ENCODE results near the gene STK11. TPM values are rescaled to one million over a fixed set of nuclear protein-coding genes. Genes with fewer than 3 reads are reported as not detected.
"Not testable (repeated sequence)": the region's sequence is repeated elsewhere in the genome, so short reads cannot be mapped to it uniquely, and the experiment has no call there.

Gene STK11
- polyA plus RNA-seq, 2 donors, result 38.8 to 61.4 TPM

DNA sequence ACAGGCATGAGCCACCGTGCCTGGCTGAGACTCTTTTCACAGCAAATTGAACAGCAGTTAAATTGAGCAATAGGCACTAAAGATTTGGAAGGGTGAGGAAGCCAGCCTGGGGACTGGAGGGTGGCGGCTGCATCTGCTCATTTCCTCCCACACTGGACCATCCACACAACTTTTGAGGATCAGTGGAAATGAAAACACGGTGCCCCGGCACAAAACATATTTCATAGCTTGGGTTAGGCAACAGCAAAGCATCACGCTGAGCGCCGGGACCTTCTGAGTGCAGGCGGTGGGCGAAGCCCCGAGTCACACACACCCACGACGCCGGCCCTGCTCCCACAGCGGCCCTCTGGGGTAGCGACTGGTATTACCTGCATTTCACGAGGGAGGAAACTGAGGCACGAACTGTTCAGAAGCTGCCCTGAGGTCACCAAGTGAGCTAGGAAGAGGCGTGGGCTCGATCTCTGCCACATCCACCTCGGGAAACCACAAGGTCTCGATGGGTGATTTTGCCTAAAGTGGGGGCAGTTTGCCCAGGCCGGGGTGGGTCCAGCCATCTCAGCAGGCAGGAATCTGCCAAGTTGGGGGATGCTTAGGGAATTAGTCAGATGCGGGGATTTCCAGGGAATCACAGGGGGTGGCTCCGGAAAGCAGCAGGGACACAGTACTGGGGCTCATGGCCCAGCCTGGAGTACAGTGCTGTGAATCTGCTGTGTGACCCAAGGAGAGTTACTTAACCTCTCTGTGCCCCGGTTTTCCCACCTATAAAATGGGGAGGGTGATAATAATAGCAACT is 28.1 kb upstream of the STK11 start:
- Histone ChIP-seq H3K27me3 (ENCODE audit: control insufficient read depth in 1 of 2, insufficient read depth in 2 of 2, low read length in 2 of 2) (no peaks in the 10 kb centered on the region), H3K4me1 (ENCODE audit: control insufficient read depth in 2 of 2, insufficient read depth in 2 of 2, low read length in 1 of 2) (peaks cover 0 to 18% of the 10 kb centered on the region in 2 donors), H3K9me3 (ENCODE audit: control insufficient read depth in 2 of 2, insufficient read depth in 1 of 2, low read depth in 1 of 2, low read length in 1 of 2) (peaks cover 0 to 2% of the 10 kb centered on the region in 2 donors), H3K4me3 (ENCODE audit: low read depth in 1 of 2, low read length in 2 of 2) (peak overlapping the region in 1 of 2 donors; percentile 7), H3K36me3 (ENCODE audit: control insufficient read depth in 2 of 2, insufficient read depth in 2 of 2, low read length in 1 of 2) (no peaks in the 10 kb centered on the region), H3K27ac (ENCODE audit: low read depth in 2 of 2, low read length in 1 of 2) (peak overlapping the region; percentile 84 to 88)
- WGBS, 2 donors, result 33 to 46% methylated on average over 25 of the region's 25 CpGs

DNA sequence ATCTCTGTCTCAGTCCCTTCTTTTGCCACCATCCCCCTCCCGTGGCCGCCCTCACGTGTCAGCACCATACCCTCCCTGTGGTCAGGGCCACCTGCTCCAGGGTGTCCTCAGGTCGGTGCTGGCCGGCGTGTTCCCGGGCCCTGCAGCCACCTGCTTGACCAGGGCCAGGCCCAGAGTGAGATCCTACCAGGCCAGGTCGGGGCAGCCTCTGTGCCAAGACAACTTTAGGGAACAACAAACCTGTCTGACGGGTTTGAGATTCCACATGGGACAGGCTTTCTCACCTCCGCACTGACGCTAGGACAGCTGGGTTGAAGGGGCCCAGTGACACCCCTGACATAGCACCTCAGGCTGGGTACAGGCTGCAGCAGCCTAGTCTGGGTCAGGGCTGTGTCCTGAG is 24.0 kb upstream of the STK11 start:
- Histone ChIP-seq H3K4me3 (ENCODE audit: low read depth in 1 of 2, low read length in 2 of 2) (peak overlapping the region in 1 of 2 donors; percentile 17), H3K9me3 (ENCODE audit: control insufficient read depth in 2 of 2, insufficient read depth in 1 of 2, low read depth in 1 of 2, low read length in 1 of 2) (no peaks in the 10 kb centered on the region), H3K27ac (ENCODE audit: low read depth in 2 of 2, low read length in 1 of 2) (peak overlapping the region; percentile 96 to 97), H3K4me1 (ENCODE audit: control insufficient read depth in 2 of 2, insufficient read depth in 2 of 2, low read length in 1 of 2) (peaks cover 4 to 25% of the 10 kb centered on the region in 2 donors), H3K36me3 (ENCODE audit: control insufficient read depth in 2 of 2, insufficient read depth in 2 of 2, low read length in 1 of 2) (no peaks in the 10 kb centered on the region), H3K27me3 (ENCODE audit: control insufficient read depth in 1 of 2, insufficient read depth in 2 of 2, low read length in 2 of 2) (no peaks in the 10 kb centered on the region)
- 47 to 51% methylated on average over 11 of the region's 11 CpGs for WGBS, 2 donors

DNA sequence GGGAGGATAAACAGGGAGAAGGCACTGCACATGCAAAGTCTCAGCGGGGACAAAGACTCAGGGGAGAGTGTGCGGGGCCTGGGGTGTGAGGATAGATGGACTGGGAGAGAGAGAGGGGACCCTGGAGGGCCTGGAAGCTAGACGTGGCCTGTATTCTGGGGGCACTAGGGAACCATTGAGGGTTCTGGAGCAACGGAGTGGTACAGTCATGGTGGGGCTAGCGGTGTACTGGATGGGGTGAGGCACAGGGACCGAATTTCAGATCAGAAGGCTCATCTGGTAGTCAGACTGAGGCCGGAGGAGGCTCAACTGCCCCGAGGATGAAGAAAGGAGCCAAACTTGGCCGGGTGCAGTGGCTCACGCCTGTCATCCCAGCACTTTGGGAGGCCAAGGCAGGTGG is 23.5 kb upstream of the STK11 start:
- no peaks in the 10 kb centered on the region for H3K36me3 ChIP-seq (ENCODE audit: control insufficient read depth in 2 of 2, insufficient read depth in 2 of 2, low read length in 1 of 2)
- WGBS, 2 donors, result 60 to 77% methylated on average over 10 of the region's 10 CpGs
- H3K4me1 ChIP-seq (ENCODE audit: control insufficient read depth in 2 of 2, insufficient read depth in 2 of 2, low read length in 1 of 2), result peaks cover 4 to 25% of the 10 kb centered on the region in 2 donors
- H3K4me3 ChIP-seq (ENCODE audit: low read depth in 1 of 2, low read length in 2 of 2), result peak overlapping the region in 1 of 2 donors; percentile 17
- H3K9me3 ChIP-seq (ENCODE audit: control insufficient read depth in 2 of 2, insufficient read depth in 1 of 2, low read depth in 1 of 2, low read length in 1 of 2), result no peaks in the 10 kb centered on the region
- no peaks in the 10 kb centered on the region for H3K27me3 ChIP-seq (ENCODE audit: control insufficient read depth in 1 of 2, insufficient read depth in 2 of 2, low read length in 2 of 2)
- peak overlapping the region; percentile 96 to 97 for H3K27ac ChIP-seq (ENCODE audit: low read depth in 2 of 2, low read length in 1 of 2)

DNA sequence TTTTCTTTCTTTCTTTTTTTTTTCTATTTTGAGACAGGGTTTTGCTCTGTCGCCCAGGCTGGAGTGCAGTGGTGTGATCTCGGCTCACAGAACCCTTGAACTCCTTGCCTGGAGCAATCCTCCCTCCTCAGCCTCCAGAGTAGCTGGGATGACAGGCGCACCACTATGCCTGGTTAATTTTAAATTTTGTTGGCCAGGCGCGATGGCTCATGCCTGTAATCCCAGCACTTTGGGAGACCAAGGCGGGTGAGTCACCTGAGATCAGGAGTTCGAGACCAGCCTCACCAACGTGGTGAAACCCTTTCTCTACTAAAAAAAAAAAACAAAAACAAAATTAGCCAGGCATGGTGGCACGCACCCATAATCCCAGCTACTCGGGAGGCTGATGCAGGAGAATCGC is 22.9 kb upstream of the STK11 start:
- Histone ChIP-seq H3K4me3 (ENCODE audit: low read depth in 1 of 2, low read length in 2 of 2) (no peak overlapping the region), H3K9me3 (ENCODE audit: control insufficient read depth in 2 of 2, insufficient read depth in 1 of 2, low read depth in 1 of 2, low read length in 1 of 2) (no peaks in the 10 kb centered on the region), H3K27me3 (ENCODE audit: control insufficient read depth in 1 of 2, insufficient read depth in 2 of 2, low read length in 2 of 2) (no peaks in the 10 kb centered on the region), H3K4me1 (ENCODE audit: control insufficient read depth in 2 of 2, insufficient read depth in 2 of 2, low read length in 1 of 2) (peaks cover 4 to 21% of the 10 kb centered on the region in 2 donors), H3K36me3 (ENCODE audit: control insufficient read depth in 2 of 2, insufficient read depth in 2 of 2, low read length in 1 of 2) (no peaks in the 10 kb centered on the region), H3K27ac (ENCODE audit: low read depth in 2 of 2, low read length in 1 of 2) (peak overlapping the region in 1 of 2 donors; percentile 96)
- 60 to 65% methylated on average over 1 to 11 of the region's 11 CpGs for WGBS, 2 donors

DNA sequence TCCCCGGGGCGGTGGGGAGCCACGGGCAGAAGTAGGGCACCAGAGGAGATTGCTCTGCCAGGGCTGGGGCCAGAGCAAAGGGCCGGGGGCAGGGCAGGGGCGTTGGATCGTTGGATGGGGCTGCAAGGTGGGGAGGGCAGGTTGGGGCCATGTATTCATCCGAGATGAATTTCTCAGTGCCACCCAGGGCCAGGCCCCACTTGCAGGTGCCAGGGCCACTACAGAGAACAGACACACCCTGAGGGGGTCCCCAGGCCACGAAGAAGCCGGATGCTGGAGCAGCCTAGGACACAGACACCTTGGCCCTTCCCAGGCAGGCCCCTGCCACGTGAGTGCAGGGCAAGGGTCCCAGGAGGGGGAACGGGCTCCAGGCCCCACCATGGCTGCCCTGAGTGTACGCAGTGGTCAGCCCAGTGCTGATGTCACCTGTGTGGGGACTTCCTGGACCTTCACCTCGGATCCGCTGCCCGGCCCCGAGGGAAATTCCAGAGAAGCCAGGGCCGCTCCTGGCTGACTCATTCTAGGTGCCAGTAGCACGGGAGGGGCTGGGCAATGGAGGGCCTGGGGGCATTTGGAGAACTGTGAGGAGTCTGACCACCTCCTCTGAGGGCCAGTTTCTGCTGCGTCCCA is 21.9 kb upstream of the STK11 start:
- peak overlapping the region; percentile 84 to 96 for H3K27ac ChIP-seq (ENCODE audit: low read depth in 2 of 2, low read length in 1 of 2)
- H3K9me3 ChIP-seq (ENCODE audit: control insufficient read depth in 2 of 2, insufficient read depth in 1 of 2, low read depth in 1 of 2, low read length in 1 of 2), result no peaks in the 10 kb centered on the region
- H3K4me3 ChIP-seq (ENCODE audit: low read depth in 1 of 2, low read length in 2 of 2), result no peak overlapping the region
- H3K36me3 ChIP-seq (ENCODE audit: control insufficient read depth in 2 of 2, insufficient read depth in 2 of 2, low read length in 1 of 2), result no peaks in the 10 kb centered on the region
- peaks cover 4 to 19% of the 10 kb centered on the region in 2 donors for H3K4me1 ChIP-seq (ENCODE audit: control insufficient read depth in 2 of 2, insufficient read depth in 2 of 2, low read length in 1 of 2)
- H3K27me3 ChIP-seq (ENCODE audit: control insufficient read depth in 1 of 2, insufficient read depth in 2 of 2, low read length in 2 of 2), result no peaks in the 10 kb centered on the region
- 54 to 57% methylated on average over 19 of the region's 19 CpGs for WGBS, 2 donors

DNA sequence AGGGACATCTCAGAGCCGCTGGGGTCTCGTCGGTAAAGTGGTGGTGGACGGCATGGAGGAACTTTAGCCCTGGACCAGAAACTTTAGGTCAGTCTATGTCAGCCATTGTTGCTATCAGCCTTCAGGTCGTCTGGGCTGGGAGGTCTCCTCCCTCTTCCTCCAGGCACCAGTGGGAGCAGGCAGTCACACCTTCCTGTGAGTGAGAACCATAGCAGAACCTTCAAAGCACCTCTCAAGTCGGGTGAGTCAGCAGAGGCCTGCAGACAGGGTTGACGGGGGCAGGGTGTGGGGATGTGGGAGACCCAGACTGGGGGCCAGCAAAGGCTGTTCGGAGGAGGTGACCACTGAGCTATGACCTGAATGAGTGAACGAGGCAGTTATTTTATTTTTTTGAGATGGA is 16.2 kb upstream of the STK11 start:
- Histone ChIP-seq H3K9me3 (ENCODE audit: control insufficient read depth in 2 of 2, insufficient read depth in 1 of 2, low read depth in 1 of 2, low read length in 1 of 2) (no peaks in the 10 kb centered on the region), H3K4me1 (ENCODE audit: control insufficient read depth in 2 of 2, insufficient read depth in 2 of 2, low read length in 1 of 2) (no peaks in the 10 kb centered on the region), H3K4me3 (ENCODE audit: low read depth in 1 of 2, low read length in 2 of 2) (no peak overlapping the region), H3K27me3 (ENCODE audit: control insufficient read depth in 1 of 2, insufficient read depth in 2 of 2, low read length in 2 of 2) (no peaks in the 10 kb centered on the region), H3K27ac (ENCODE audit: low read depth in 2 of 2, low read length in 1 of 2) (no peak overlapping the region), H3K36me3 (ENCODE audit: control insufficient read depth in 2 of 2, insufficient read depth in 2 of 2, low read length in 1 of 2) (no peaks in the 10 kb centered on the region)
- 69 to 73% methylated on average over 9 of the region's 9 CpGs for WGBS, 2 donors

DNA sequence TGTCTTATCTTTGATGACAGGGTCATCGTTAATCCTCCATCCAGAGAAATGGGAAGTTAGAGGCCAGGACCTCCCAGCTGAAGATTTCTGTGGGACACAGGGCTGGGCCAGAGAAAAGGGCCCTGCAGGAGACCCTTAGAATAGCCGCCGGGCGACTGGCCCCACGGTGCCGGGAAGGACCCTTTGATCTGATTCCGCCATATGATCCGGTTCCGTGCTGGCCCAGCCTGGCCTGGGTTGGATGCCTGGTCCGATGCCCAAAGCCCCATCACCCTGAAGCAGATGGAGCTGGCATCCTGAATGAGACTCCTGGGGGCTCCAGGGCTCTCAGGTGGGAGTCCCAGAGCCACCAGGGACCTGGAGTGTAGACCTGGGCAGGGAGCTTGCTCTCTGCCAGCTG is 6.0 kb upstream of the STK11 start:
- H3K27me3 ChIP-seq (ENCODE audit: control insufficient read depth in 1 of 2, insufficient read depth in 2 of 2, low read length in 2 of 2), result no peaks in the 10 kb centered on the region
- H3K36me3 ChIP-seq (ENCODE audit: control insufficient read depth in 2 of 2, insufficient read depth in 2 of 2, low read length in 1 of 2), result no peaks in the 10 kb centered on the region
- H3K9me3 ChIP-seq (ENCODE audit: control insufficient read depth in 2 of 2, insufficient read depth in 1 of 2, low read depth in 1 of 2, low read length in 1 of 2), result no peaks in the 10 kb centered on the region
- H3K27ac ChIP-seq (ENCODE audit: low read depth in 2 of 2, low read length in 1 of 2), result no peak overlapping the region
- no peak overlapping the region for H3K4me3 ChIP-seq (ENCODE audit: low read depth in 1 of 2, low read length in 2 of 2)
- H3K4me1 ChIP-seq (ENCODE audit: control insufficient read depth in 2 of 2, insufficient read depth in 2 of 2, low read length in 1 of 2), result no peaks in the 10 kb centered on the region
- 91 to 96% methylated on average over 10 of the region's 10 CpGs for WGBS, 2 donors

DNA sequence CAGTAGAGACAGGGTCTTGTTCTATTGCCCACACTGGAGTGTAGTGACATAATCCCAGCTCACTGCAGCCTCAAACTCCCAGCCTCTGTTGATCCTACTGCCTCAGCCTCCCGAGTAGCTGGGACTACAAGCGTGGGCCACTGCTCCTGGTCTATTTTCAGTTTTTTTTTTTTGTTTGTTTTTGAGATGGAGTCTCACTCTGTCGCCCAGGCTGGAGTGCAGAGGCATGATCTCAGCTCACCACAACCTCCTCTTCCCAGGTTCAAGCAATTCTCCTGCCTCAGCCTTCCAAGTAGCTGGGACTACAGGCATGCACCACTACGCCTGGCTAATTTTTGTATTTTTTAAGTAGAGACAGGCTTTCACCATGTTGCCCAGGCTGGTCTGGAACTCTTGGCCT is 5.0 kb upstream of the STK11 start:
- 91 to 93% methylated on average over 4 of the region's 4 CpGs for WGBS, 2 donors
- not testable (repeated sequence) for H3K27me3 ChIP-seq (ENCODE audit: control insufficient read depth in 1 of 2, insufficient read depth in 2 of 2, low read length in 2 of 2); H3K27ac ChIP-seq (ENCODE audit: low read depth in 2 of 2, low read length in 1 of 2); H3K4me3 ChIP-seq (ENCODE audit: low read depth in 1 of 2, low read length in 2 of 2); H3K9me3 ChIP-seq (ENCODE audit: control insufficient read depth in 2 of 2, insufficient read depth in 1 of 2, low read depth in 1 of 2, low read length in 1 of 2); H3K36me3 ChIP-seq (ENCODE audit: control insufficient read depth in 2 of 2, insufficient read depth in 2 of 2, low read length in 1 of 2); H3K4me1 ChIP-seq (ENCODE audit: control insufficient read depth in 2 of 2, insufficient read depth in 2 of 2, low read length in 1 of 2)

DNA sequence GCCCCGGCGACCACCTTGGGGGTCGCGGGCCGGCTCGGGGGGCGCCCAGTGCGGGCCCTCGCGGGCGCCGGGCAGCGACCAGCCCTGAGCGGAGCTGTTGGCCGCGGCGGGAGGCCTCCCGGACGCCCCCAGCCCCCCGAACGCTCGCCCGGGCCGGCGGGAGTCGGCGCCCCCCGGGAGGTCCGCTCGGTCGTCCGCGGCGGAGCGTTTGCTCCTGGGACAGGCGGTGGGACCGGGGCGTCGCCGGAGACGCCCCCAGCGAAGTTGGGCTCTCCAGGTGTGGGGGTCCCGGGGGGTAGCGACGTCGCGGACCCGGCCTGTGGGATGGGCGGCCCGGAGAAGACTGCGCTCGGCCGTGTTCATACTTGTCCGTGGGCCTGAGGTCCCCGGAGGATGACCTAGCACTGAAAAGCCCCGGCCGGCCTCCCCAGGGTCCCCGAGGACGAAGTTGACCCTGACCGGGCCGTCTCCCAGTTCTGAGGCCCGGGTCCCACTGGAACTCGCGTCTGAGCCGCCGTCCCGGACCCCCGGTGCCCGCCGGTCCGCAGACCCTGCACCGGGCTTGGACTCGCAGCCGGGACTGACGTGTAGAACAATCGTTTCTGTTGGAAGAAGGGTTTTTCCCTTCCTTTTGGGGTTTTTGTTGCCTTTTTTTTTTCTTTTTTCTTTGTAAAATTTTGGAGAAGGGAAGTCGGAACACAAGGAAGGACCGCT is 729 bp downstream of the STK11 start:
- peak overlapping the region; percentile 78 to 88 for H3K27ac ChIP-seq (ENCODE audit: low read depth in 2 of 2, low read length in 1 of 2)
- 0 to 1% methylated on average over 68 to 78 of the region's 78 CpGs for WGBS, 2 donors
- H3K36me3 ChIP-seq (ENCODE audit: control insufficient read depth in 2 of 2, insufficient read depth in 2 of 2, low read length in 1 of 2), result peaks cover 0 to 6% of the 10 kb centered on the region in 2 donors
- H3K4me1 ChIP-seq (ENCODE audit: control insufficient read depth in 2 of 2, insufficient read depth in 2 of 2, low read length in 1 of 2), result peaks cover 2 to 17% of the 10 kb centered on the region in 2 donors
- no peaks in the 10 kb centered on the region for H3K9me3 ChIP-seq (ENCODE audit: control insufficient read depth in 2 of 2, insufficient read depth in 1 of 2, low read depth in 1 of 2, low read length in 1 of 2)
- peak overlapping the region; percentile 70 to 97 for H3K4me3 ChIP-seq (ENCODE audit: low read depth in 1 of 2, low read length in 2 of 2)
- no peaks in the 10 kb centered on the region for H3K27me3 ChIP-seq (ENCODE audit: control insufficient read depth in 1 of 2, insufficient read depth in 2 of 2, low read length in 2 of 2)

Data from esophagus (tissue), 2 donors.